Ishikawa (cell line): ENCODE measurements around the gene ALOX12B.

Experiments used
- EP300 ChIP-seq: IDR thresholded peaks from 2 replicates; pipeline ENCODE4 v1.6.1; 2012; ENCODE audit warnings: borderline replicate concordance
- FOXM1 ChIP-seq: IDR thresholded peaks from 2 replicates; pipeline ENCODE4 v1.6.1; 2012; ENCODE audit warnings: low read depth, borderline replicate concordance
- MAX ChIP-seq: IDR thresholded peaks from 2 replicates; pipeline ENCODE4 v1.6.1; 2012
- REST ChIP-seq: IDR thresholded peaks from 2 replicates; pipeline ENCODE4 v1.6.1; 2012; ENCODE audit warnings: low read depth, mild to moderate bottlenecking
- TAF1 ChIP-seq: IDR thresholded peaks from 2 replicates; pipeline ENCODE4 v1.6.1; 2012; ENCODE audit warnings: low read depth, mild to moderate bottlenecking
- TCF12 ChIP-seq: IDR thresholded peaks from 2 replicates; pipeline ENCODE4 v1.6.1; 2012; ENCODE audit warnings: low read depth
- YY1 ChIP-seq: IDR thresholded peaks from 2 replicates; pipeline ENCODE4 v1.6.1; 2012; ENCODE audit warnings: low read depth

- no peak for TF ChIP-seq YY1
- no peak for TF ChIP-seq FOXM1
- TF ChIP-seq TCF12: peak; percentile 39; the same call in 1 of the 2 replicates
- TF ChIP-seq EP300: no peak; the same call in 1 of the 2 replicates
- no peak for TF ChIP-seq REST
- TF ChIP-seq TAF1: no peak
- peak; percentile 77 for TF ChIP-seq MAX
These were observed 34.3 kb upstream of the ALOX12B start for GRCh38 chr17:8121681-8122421.
